H1 (cell line): Measurements from ENCODE around the gene ARHGAP11B.
"Not testable (repeated sequence)": the region's sequence is repeated elsewhere in the genome, so short reads cannot be mapped to it uniquely, and the experiment has no call there.

Experiments
- CTCF ChIA-PET: fragments of 300-600 bp; sonication (Branson Sonifier 250); formaldehyde crosslinking; loops from one replicate; lab custom pipeline; 2021; ENCODE audit not compliant: partially characterized antibody; lab: Charles Lee
- POLR2A ChIA-PET: fragments of 300-600 bp; sonication (Branson Sonifier 250); formaldehyde crosslinking; loops from one replicate; lab custom pipeline; 2021; ENCODE audit warnings: inconsistent platforms; ENCODE audit not compliant: partially characterized antibody; lab: Charles Lee
- DNase-seq, 2 experiments: peaks; one replicate each; pipeline versions ENCODE4 v3.0.0 to v3.0.0-alpha.2; 2010 to 2022; ENCODE audit warnings: low spot score in 2 of 2, low read depth in 1 of 2, mixed read lengths in 1 of 2
- FAIRE-seq: peaks from 2 replicates; lab custom pipeline; 2011; peaks lifted over from hg19 to GRCh38; lab: Jason Lieb, UNC
- H2AFZ ChIP-seq: 2 replicates; pipeline ENCODE4 v1.8.1; 2012; ENCODE audit warnings: low read length, inconsistent platforms
- H2AK5ac ChIP-seq: 2 replicates; pipeline ENCODE4 v1.6.1; 2013; ENCODE audit warnings: low read depth, low read length
- H2BK120ac ChIP-seq: replicated peaks from 2 replicates; pipeline ENCODE3; 2013; ENCODE audit warnings: low read depth, low read length, inconsistent platforms
- H2BK12ac ChIP-seq: 2 replicates; pipeline ENCODE4 v1.6.1; 2013; ENCODE audit warnings: low read depth, low read length
- H2BK15ac ChIP-seq: 2 replicates; pipeline ENCODE4 v1.6.1; 2013; ENCODE audit warnings: low read length
- H2BK20ac ChIP-seq: 2 replicates; pipeline ENCODE4 v1.6.1; 2013; ENCODE audit warnings: low read length
- H2BK5ac ChIP-seq: 2 replicates; pipeline ENCODE4 v1.6.1; 2013; ENCODE audit warnings: low read depth, low read length
- H3K14ac ChIP-seq: 2 replicates; pipeline ENCODE4 v1.6.1; 2013; ENCODE audit warnings: inconsistent platforms; ENCODE audit not compliant: insufficient read length
- H3K18ac ChIP-seq: 2 replicates; pipeline ENCODE4 v1.6.1; 2013; ENCODE audit warnings: low read length; ENCODE audit errors: extremely low read depth
- H3K23ac ChIP-seq: 2 replicates; pipeline ENCODE4 v1.6.1; 2013; ENCODE audit warnings: inconsistent platforms; ENCODE audit not compliant: insufficient read length
- H3K23me2 ChIP-seq: 2 replicates; pipeline ENCODE4 v1.6.1; 2013; ENCODE audit warnings: low read depth, low read length
- H3K27ac ChIP-seq: 2 replicates; pipeline ENCODE4 v1.6.1; 2011; ENCODE audit warnings: low read depth, low read length, inconsistent platforms
- H3K27me3 ChIP-seq, 4 experiments: replicated peaks in 1 of 4; 1 replicate in 1 of 4; 2 replicates in 3 of 4; pipeline versions ENCODE4 v1.6.1 to v1.8.1; 2011 to 2013; ENCODE audit warnings: low read length in 3 of 4, mild to moderate bottlenecking in 3 of 4, inconsistent platforms in 2 of 4, mixed read lengths in 2 of 4, moderate library complexity in 1 of 4; ENCODE audit not compliant: control insufficient read depth in 3 of 4, insufficient read depth in 3 of 4; ENCODE audit errors: extremely low read depth in 1 of 4
- H3K36me3 ChIP-seq, 4 experiments: 2 replicates each; pipeline versions ENCODE4 v1.6.1 to v1.8.1; 2011 to 2013; ENCODE audit warnings: mild to moderate bottlenecking in 4 of 4, low read length in 3 of 4, moderate library complexity in 2 of 4, control low read depth in 1 of 4, inconsistent platforms in 1 of 4; ENCODE audit not compliant: insufficient read depth in 4 of 4, control insufficient read depth in 2 of 4
- H3K4ac ChIP-seq: replicated peaks from 2 replicates; pipeline ENCODE3; 2013; ENCODE audit warnings: low read length, low read depth, mixed read lengths, inconsistent platforms; ENCODE audit not compliant: insufficient read length
- H3K4me1 ChIP-seq, 4 experiments: replicated peaks in 1 of 4; 1 replicate in 1 of 4; 2 replicates in 3 of 4; pipeline versions ENCODE4 v1.6.1 to v1.8.1; 2011 to 2013; ENCODE audit warnings: low read length in 3 of 4, inconsistent platforms in 2 of 4, mixed read lengths in 1 of 4; ENCODE audit not compliant: insufficient read depth in 4 of 4, control insufficient read depth in 3 of 4
- H3K4me2 ChIP-seq, 2 experiments: 2 replicates each; pipeline versions ENCODE4 v1.6.1 to v1.8.1; 2011 to 2013; ENCODE audit warnings: low read depth in 2 of 2, low read length in 2 of 2, control low read depth in 1 of 2, inconsistent platforms in 1 of 2, mild to moderate bottlenecking in 1 of 2; ENCODE audit not compliant: insufficient read depth in 1 of 2
- H3K4me3 ChIP-seq, 4 experiments: fragments of 200-600, 300-600 bp in 1 of 4; sonication (generic), shearing (Covaris generic), sonication (Bioruptor Twin) in 1 of 4; 2 replicates each; pipeline versions ENCODE4 v1.5.1 to v1.8.1; 2011 to 2016; ENCODE audit warnings: low read length in 4 of 4, low read depth in 3 of 4, control low read depth in 2 of 4, inconsistent platforms in 2 of 4, mild to moderate bottlenecking in 2 of 4, mixed read lengths in 1 of 4, moderate library complexity in 1 of 4; ENCODE audit not compliant: insufficient read depth in 2 of 4; ENCODE audit errors: extremely low read depth in 1 of 4
- H3K56ac ChIP-seq: replicated peaks from 2 replicates; pipeline ENCODE3; 2013; ENCODE audit warnings: low read depth, mild to moderate bottlenecking, mixed read lengths, low read length, inconsistent platforms; ENCODE audit not compliant: insufficient read length
- H3K79me1 ChIP-seq: 2 replicates; pipeline ENCODE4 v1.6.1; 2013; ENCODE audit warnings: low read depth, low read length, control low read depth
- H3K79me2 ChIP-seq, 2 experiments: 2 replicates each; pipeline versions ENCODE4 v1.6.1 to v1.8.1; 2012 to 2013; ENCODE audit warnings: low read length in 2 of 2, mild to moderate bottlenecking in 2 of 2, inconsistent platforms in 1 of 2; ENCODE audit not compliant: insufficient read depth in 2 of 2, control insufficient read depth in 1 of 2
- H3K9ac ChIP-seq, 4 experiments: replicated peaks in 1 of 4; 1 replicate in 1 of 4; 2 replicates in 3 of 4; pipeline versions ENCODE4 v1.6.1 to v1.8.1; 2011 to 2013; ENCODE audit warnings: low read depth in 3 of 4, low read length in 3 of 4, control low read depth in 2 of 4, mild to moderate bottlenecking in 2 of 4, moderate library complexity in 2 of 4, inconsistent platforms in 1 of 4; ENCODE audit errors: extremely low read depth in 1 of 4
- H3K9me3 ChIP-seq, 2 experiments: 2 replicates each; pipeline versions ENCODE4 v1.6.1 to v1.8.1; 2012 to 2013; ENCODE audit warnings: mild to moderate bottlenecking in 2 of 2, moderate library complexity in 2 of 2, control low read depth in 1 of 2, inconsistent platforms in 1 of 2, low read depth in 1 of 2, low read length in 1 of 2, mixed read lengths in 1 of 2; ENCODE audit not compliant: insufficient read depth in 2 of 2
- H4K20me1 ChIP-seq, 2 experiments: replicated peaks in 1 of 2; 2 replicates each; pipeline versions ENCODE3 to v1.8.1; 2011 to 2013; ENCODE audit warnings: inconsistent platforms in 2 of 2, low read length in 2 of 2, mild to moderate bottlenecking in 1 of 2; ENCODE audit not compliant: insufficient read depth in 2 of 2, control insufficient read depth in 1 of 2
- H4K5ac ChIP-seq: 2 replicates; pipeline ENCODE4 v1.6.1; 2013; ENCODE audit warnings: low read length, low read depth, mixed read lengths, inconsistent platforms; ENCODE audit not compliant: insufficient read length
- H4K8ac ChIP-seq: 2 replicates; pipeline ENCODE4 v1.8.0; 2013; ENCODE audit warnings: mild to moderate bottlenecking, moderate library complexity, low read length, inconsistent platforms; ENCODE audit not compliant: insufficient read depth; ENCODE audit errors: extremely low read depth
- H4K91ac ChIP-seq: replicated peaks from 2 replicates; pipeline ENCODE3; 2013; ENCODE audit warnings: low read length, mixed read lengths, inconsistent platforms; ENCODE audit not compliant: insufficient read length
- WGBS, 2 experiments: shearing (Covaris generic) in 1 of 2; methylation state at CpG; one replicate each; pipeline versions ENCODE4 v1.1.6 to v1.1.7; 2013 to 2015; ENCODE audit warnings: low lambda C conversion rate in 2 of 2, mixed read lengths in 2 of 2, inconsistent platforms in 1 of 2, low coverage in 1 of 2, missing lambda C conversion rate in 1 of 2; ENCODE audit not compliant: insufficient replicate concordance in 2 of 2, insufficient coverage in 1 of 2, insufficient read length in 1 of 2; ENCODE audit errors: extremely low coverage in 1 of 2, missing lambda C conversion rate in 1 of 2; 5-methylcytosine and 5-hydroxymethylcytosine counted together

The ARHGAP11B gene

DNA sequence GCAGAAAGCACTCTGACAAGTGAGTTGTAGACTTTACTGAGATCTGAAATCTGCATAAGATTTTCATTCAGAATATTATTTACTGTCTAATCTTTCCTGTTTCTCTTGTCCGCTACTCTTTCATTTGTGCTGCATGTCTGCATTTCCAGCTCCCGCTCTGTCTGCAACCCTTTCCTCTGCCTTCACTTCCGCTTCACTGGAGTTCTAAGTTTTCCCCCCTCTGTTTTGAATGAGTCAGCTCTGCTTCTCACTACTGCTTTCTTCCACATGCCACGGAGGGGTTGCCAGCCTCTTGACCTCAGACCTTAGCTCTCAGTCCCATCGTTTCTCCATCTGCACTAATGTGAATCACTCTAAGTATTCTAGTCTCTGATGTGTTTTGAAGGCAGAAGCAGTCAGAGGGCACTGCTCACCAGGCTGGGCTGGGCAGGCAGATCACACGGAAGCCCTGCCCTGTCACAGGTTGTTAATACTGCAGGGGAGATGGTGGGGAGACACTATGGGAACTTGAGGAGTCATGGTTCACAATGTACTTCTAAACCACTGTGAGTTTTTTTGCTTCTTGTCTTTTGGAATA lies 46.4 kb upstream of the ARHGAP11B start:
- H2AFZ ChIP-seq, DNase-seq, H4K91ac ChIP-seq, H3K23ac ChIP-seq, H3K4me2 ChIP-seq, H3K4me3 ChIP-seq, H3K9me3 ChIP-seq, H2BK20ac ChIP-seq, H2BK12ac ChIP-seq, POLR2A ChIA-PET, H3K79me1 ChIP-seq, H4K5ac ChIP-seq, H2BK120ac ChIP-seq, H3K79me2 ChIP-seq, H3K4me1 ChIP-seq, H3K4ac ChIP-seq, H2BK15ac ChIP-seq, H3K36me3 ChIP-seq, H2BK5ac ChIP-seq, H3K14ac ChIP-seq, H3K23me2 ChIP-seq, FAIRE-seq, H3K18ac ChIP-seq, H4K8ac ChIP-seq, H4K20me1 ChIP-seq, H3K27me3 ChIP-seq, CTCF ChIA-PET, H3K27ac ChIP-seq, H2AK5ac ChIP-seq, H3K56ac ChIP-seq, H3K9ac ChIP-seq: not testable (repeated sequence)
- no CpG with 5 or more reads among the region's 6 CpGs for WGBS, 2 experiments

DNA sequence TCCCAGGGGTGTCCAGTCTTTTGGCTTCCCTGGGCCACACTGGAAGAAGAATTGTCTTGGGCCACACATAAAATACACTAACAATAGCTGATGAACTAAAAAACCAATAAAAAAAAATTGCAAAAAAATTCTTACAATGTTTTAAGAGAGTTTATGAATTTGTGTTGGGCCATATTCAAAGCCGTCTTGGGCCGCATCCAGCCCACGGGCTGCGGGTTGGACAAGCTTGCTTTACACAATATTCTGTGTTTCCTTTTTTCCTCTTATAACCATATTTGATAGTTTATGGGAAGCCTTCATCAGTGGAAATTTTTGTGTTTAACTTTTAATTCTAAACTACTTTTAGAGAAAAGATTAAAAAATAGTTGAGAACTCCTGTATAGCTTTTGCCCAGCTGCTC lies 45.2 kb upstream of the ARHGAP11B start:
- CTCF ChIA-PET, H4K91ac ChIP-seq, H3K4me2 ChIP-seq, H3K79me1 ChIP-seq, H3K18ac ChIP-seq, H3K23me2 ChIP-seq, DNase-seq, H3K27me3 ChIP-seq, H2AK5ac ChIP-seq, H3K9me3 ChIP-seq, H3K9ac ChIP-seq, H4K5ac ChIP-seq, H3K56ac ChIP-seq, H3K14ac ChIP-seq, H3K79me2 ChIP-seq, FAIRE-seq, H3K4ac ChIP-seq, H3K4me3 ChIP-seq, H2BK5ac ChIP-seq, H4K20me1 ChIP-seq, H3K4me1 ChIP-seq, H3K36me3 ChIP-seq, H2BK15ac ChIP-seq, H2BK120ac ChIP-seq, H4K8ac ChIP-seq, H2AFZ ChIP-seq, H3K27ac ChIP-seq, H2BK12ac ChIP-seq, H3K23ac ChIP-seq, H2BK20ac ChIP-seq, POLR2A ChIA-PET: not testable (repeated sequence)
- no CpG with 5 or more reads among the region's 4 CpGs for WGBS, 2 experiments
